HEK293T (cell line): Measurements from ENCODE around the gene TEF.

Experiments
- FOXA1 ChIP-seq: fragments of 450-650 bp; IDR thresholded peaks from 2 replicates; pipeline ENCODE4 v1.6.1; 2016; ENCODE audit warnings: mild to moderate bottlenecking
- FOXK2 ChIP-seq: fragments of 450-650 bp; IDR thresholded peaks from 2 replicates; pipeline ENCODE4 v1.6.1; 2016; ENCODE audit warnings: mild to moderate bottlenecking

- TF ChIP-seq FOXK2 (no peak), FOXA1 (no peak)
Observed at GRCh38 chr22:41356430-41357028, 25.2 kb upstream of the TEF start.
